T-helper 1 cell treated with Interleukin-12 subunit alpha and Interleukin-12 subunit beta and Interleukin-4 antibody, amounts not matched to agents 30 μg/mL and 1 μg/mL, for 36 hours (primary cell): ENCODE data around the gene ICE2.

Source experiments
- H3K27ac Mint-ChIP-seq: one replicate; pipeline ENCODE4 v1.8.0; 2021; ENCODE audit warnings: mild to moderate bottlenecking, mixed read lengths
- H3K27me3 Mint-ChIP-seq: one replicate; pipeline ENCODE4 v1.8.0; 2021; ENCODE audit warnings: low read depth, mixed read lengths
- H3K36me3 Mint-ChIP-seq: one replicate; pipeline ENCODE4 v1.8.0; 2021; ENCODE audit warnings: low read depth, mixed read lengths
- H3K4me1 Mint-ChIP-seq: one replicate; pipeline ENCODE4 v1.8.0; 2021; ENCODE audit warnings: low read depth, mixed read lengths
- H3K4me3 Mint-ChIP-seq: one replicate; pipeline ENCODE4 v1.8.0; 2021; ENCODE audit warnings: mild to moderate bottlenecking, moderate library complexity, mixed read lengths
- H3K9me3 Mint-ChIP-seq: one replicate; pipeline ENCODE4 v1.8.0; 2021; ENCODE audit warnings: mixed read lengths

The ICE2 gene

GRCh38 chr15:60386615-60387014, 92.3 kb downstream of the ICE2 start:
- no peaks in the 10 kb centered on the region for H3K9me3 Mint-ChIP-seq
- H3K27me3 Mint-ChIP-seq: no peaks in the 10 kb centered on the region
- no peak overlapping the region for H3K27ac Mint-ChIP-seq
- no peak overlapping the region for H3K4me3 Mint-ChIP-seq
- peaks cover 31% of the 10 kb centered on the region for H3K36me3 Mint-ChIP-seq
- H3K4me1 Mint-ChIP-seq: peaks cover 43% of the 10 kb centered on the region

- no peaks in the 10 kb centered on the region for H3K9me3 Mint-ChIP-seq
- H3K4me3 Mint-ChIP-seq: no peak overlapping the region
- H3K27ac Mint-ChIP-seq: no peak overlapping the region
- H3K27me3 Mint-ChIP-seq: no peaks in the 10 kb centered on the region
- peaks cover 34% of the 10 kb centered on the region for H3K36me3 Mint-ChIP-seq
- peaks cover 42% of the 10 kb centered on the region for H3K4me1 Mint-ChIP-seq
These were observed 93.1 kb downstream of the ICE2 start for GRCh38 chr15:60385620-60386552.

DNA sequence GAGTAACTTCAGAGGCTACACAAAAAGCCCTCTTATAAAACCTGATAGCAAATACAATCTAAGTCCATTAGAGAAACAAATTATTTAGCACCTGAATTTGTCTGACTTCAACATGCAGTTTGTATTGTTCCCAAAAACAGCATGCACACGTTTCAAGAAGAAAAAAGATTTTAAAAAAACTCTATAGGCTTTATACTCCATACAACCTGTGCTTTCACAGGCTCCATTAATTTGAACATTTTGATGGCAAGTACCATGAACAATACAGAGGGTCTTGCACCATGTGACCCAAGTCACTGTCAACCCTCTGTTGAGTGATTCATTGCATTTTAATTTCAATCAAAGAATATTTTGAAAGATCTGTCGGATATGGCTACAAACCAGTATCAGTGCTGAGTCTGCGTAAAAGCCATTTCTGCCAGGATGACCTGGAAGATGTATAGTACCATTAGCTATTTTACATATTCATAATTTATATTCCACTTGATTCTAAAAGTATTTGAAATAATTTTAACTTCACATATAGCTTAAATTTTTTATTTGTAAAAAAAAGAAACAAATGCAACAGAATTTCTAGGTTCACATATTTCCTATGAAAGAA, 94.3 kb downstream of the ICE2 start:
- Mint-ChIP-seq H3K27me3 (no peaks in the 10 kb centered on the region), H3K9me3 (no peaks in the 10 kb centered on the region), H3K4me3 (no peak overlapping the region), H3K27ac (no peak overlapping the region), H3K36me3 (peaks cover 42% of the 10 kb centered on the region), H3K4me1 (peaks cover 32% of the 10 kb centered on the region)

GRCh38 chr15:60384053-60384452, 94.9 kb downstream of the ICE2 start:
- peaks cover 26% of the 10 kb centered on the region for H3K4me1 Mint-ChIP-seq
- no peak overlapping the region for H3K27ac Mint-ChIP-seq

GRCh38 chr15:60382773-60383674, 95.9 kb downstream of the ICE2 start:
- Mint-ChIP-seq H3K27ac (peak overlapping the region; percentile 23), H3K9me3 (no peaks in the 10 kb centered on the region), H3K4me3 (no peak overlapping the region), H3K27me3 (no peaks in the 10 kb centered on the region), H3K4me1 (peaks cover 20% of the 10 kb centered on the region), H3K36me3 (peaks cover 47% of the 10 kb centered on the region)

More at GRCh38 chr15:60384053-60384452, 94.9 kb downstream of the ICE2 start:
- Mint-ChIP-seq H3K4me3 (no peak overlapping the region), H3K27me3 (no peaks in the 10 kb centered on the region), H3K36me3 (peaks cover 47% of the 10 kb centered on the region), H3K9me3 (no peaks in the 10 kb centered on the region)

- Mint-ChIP-seq H3K27me3 (no peaks in the 10 kb centered on the region), H3K36me3 (peaks cover 41% of the 10 kb centered on the region), H3K4me3 (no peak overlapping the region), H3K9me3 (no peaks in the 10 kb centered on the region), H3K4me1 (peaks cover 8% of the 10 kb centered on the region), H3K27ac (no peak overlapping the region)
These were observed 97.7 kb downstream of the ICE2 start for GRCh38 chr15:60381148-60381788.

GRCh38 chr15:60379525-60380274, 99.2 kb downstream of the ICE2 start:
- Mint-ChIP-seq H3K27me3 (no peaks in the 10 kb centered on the region), H3K4me1 (peaks cover 8% of the 10 kb centered on the region), H3K27ac (no peak overlapping the region), H3K4me3 (no peak overlapping the region), H3K9me3 (no peaks in the 10 kb centered on the region), H3K36me3 (peaks cover 46% of the 10 kb centered on the region)

DNA sequence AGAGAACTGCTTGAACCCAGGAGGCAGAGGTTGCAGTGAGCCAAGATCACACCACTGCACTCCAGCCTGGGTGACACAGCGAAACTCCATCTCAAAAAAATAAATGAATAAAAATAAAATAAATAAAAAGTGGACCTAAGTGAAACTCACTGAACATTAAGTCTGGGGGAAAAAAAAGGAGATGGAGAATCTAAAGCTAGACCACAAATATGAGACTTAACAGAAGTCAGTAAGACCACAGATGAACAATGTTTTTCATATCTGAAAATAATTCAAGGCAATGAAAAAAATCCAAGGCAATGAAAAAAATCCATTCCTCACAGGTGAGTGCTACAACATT, 99.8 kb downstream of the ICE2 start:
- Mint-ChIP-seq H3K4me3 (no peak overlapping the region), H3K9me3 (no peaks in the 10 kb centered on the region), H3K27ac (no peak overlapping the region), H3K4me1 (peaks cover 10% of the 10 kb centered on the region), H3K36me3 (peaks cover 44% of the 10 kb centered on the region), H3K27me3 (no peaks in the 10 kb centered on the region)

DNA sequence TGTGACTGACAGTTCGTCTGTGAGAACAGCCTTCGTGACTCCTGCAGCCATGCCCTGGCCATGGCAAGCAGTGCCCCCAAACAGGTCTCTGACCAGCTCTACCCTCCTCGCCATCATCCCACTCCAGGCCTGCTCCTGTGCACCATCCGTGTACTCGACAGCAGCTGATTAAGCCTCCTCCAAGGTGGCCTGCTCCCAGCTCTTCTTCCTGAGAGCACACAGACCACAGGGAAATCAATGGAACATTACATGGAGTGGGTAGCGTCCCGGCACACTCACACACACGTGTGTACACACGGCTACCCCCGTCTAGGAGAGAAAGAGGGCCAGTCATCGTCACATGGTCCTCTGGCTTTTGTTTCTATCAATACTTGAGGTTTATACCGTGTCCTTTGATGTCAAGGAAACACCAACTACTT, 102.3 kb downstream of the ICE2 start:
- H3K4me1 Mint-ChIP-seq: peaks cover 16% of the 10 kb centered on the region
- no peaks in the 10 kb centered on the region for H3K9me3 Mint-ChIP-seq
- H3K36me3 Mint-ChIP-seq: peaks cover 47% of the 10 kb centered on the region
- H3K27ac Mint-ChIP-seq: no peak overlapping the region
- no peaks in the 10 kb centered on the region for H3K27me3 Mint-ChIP-seq
- no peak overlapping the region for H3K4me3 Mint-ChIP-seq

DNA sequence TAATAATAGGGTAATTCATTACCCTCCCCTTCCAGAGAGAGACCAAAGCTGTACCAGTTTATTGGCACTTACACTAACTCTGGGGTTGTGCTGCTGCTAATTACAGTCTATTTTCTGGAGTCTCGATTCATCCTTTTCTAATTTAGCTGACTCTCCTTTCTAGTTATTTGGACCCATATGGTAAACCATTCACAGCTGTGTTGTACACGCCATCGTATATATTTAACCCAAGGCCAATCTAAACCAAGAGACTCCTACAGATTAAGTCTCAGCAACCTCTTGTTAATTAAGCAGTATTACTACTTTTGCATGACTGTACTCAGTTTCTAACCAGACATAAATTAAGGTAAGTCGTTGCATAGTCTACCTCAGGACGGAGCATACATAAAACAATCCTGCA, 103.6 kb downstream of the ICE2 start:
- Mint-ChIP-seq H3K4me1 (peaks cover 23% of the 10 kb centered on the region), H3K36me3 (peaks cover 49% of the 10 kb centered on the region), H3K4me3 (no peak overlapping the region), H3K27me3 (no peaks in the 10 kb centered on the region), H3K27ac (no peak overlapping the region), H3K9me3 (no peaks in the 10 kb centered on the region)

DNA sequence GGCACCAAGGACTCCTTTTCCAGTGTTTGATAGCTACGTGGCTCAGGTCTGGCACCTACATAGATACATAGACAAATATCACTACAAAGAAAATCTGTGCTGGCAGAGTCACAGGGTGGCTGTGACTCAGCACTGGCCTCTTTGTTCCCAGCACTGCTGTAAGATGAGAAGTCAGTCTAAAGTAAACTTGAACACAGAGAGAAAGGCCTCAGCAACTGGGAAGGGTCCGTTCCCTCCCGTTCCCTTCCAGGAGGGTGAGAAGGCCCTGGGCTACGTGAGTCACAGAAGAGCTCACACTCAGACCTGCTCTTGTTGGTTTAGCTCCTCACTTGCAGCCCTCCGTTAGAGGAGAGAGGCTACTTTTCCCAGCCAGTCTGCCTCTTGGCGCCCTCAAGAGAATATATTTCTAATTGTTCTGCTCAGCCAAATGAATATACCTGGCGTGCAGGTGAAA, 104.3 kb downstream of the ICE2 start:
- no peak overlapping the region for H3K27ac Mint-ChIP-seq
- no peaks in the 10 kb centered on the region for H3K9me3 Mint-ChIP-seq

GRCh38 chr15:60374209-60374608, 104.7 kb downstream of the ICE2 start:
- H3K27me3 Mint-ChIP-seq: no peaks in the 10 kb centered on the region
- peak overlapping the region; percentile 34 for H3K27ac Mint-ChIP-seq
- no peaks in the 10 kb centered on the region for H3K9me3 Mint-ChIP-seq
- peaks cover 42% of the 10 kb centered on the region for H3K36me3 Mint-ChIP-seq
- H3K4me3 Mint-ChIP-seq: no peak overlapping the region
- peaks cover 25% of the 10 kb centered on the region for H3K4me1 Mint-ChIP-seq

More for the DNA sequence above, 104.3 kb downstream of the ICE2 start:
- Mint-ChIP-seq H3K4me1 (peaks cover 25% of the 10 kb centered on the region), H3K27me3 (no peaks in the 10 kb centered on the region), H3K36me3 (peaks cover 45% of the 10 kb centered on the region), H3K4me3 (no peak overlapping the region)

DNA sequence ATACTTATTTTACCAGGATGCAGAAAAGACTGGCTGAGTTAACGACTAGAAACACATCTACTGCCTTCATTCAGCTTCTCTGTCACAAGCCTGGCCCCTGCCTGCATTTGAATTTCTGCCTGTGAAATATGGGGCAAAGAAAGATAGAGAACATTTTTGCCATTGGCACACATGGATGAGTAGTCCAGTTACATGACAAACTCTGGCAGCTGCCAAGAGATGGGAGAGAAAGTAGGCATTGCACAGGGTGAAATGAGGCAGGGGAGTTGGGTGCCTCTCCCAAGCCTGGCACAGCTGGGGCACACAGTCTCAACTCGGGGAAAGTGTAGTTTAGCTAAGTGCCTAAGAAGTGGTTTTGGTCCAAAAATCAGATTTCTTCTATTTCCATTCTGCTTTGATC, 105.2 kb downstream of the ICE2 start:
- H3K4me1 Mint-ChIP-seq: peaks cover 26% of the 10 kb centered on the region
- H3K4me3 Mint-ChIP-seq: no peak overlapping the region
- no peak overlapping the region for H3K27ac Mint-ChIP-seq
- H3K27me3 Mint-ChIP-seq: no peaks in the 10 kb centered on the region
- peaks cover 42% of the 10 kb centered on the region for H3K36me3 Mint-ChIP-seq
- no peaks in the 10 kb centered on the region for H3K9me3 Mint-ChIP-seq
